GM19328 (cell line): Measurements from ENCODE around the gene MRPS7.
"Not testable (repeated sequence)": the region's sequence is repeated elsewhere in the genome, so short reads cannot be mapped to it uniquely, and the experiment has no call there.

ENCODE experiments used
- ATAC-seq: cut with Tn5 transposase; IDR thresholded peaks from one replicate; pipeline ENCODE4 v1.9.1; 2021; ENCODE audit warnings: mild to moderate bottlenecking, moderate library complexity; ENCODE audit not compliant: unreplicated experiment

Gene MRPS7

GRCh38 chr17:75242461-75243042, 19.1 kb upstream of the MRPS7 start:
- ATAC-seq, result no peak

GRCh38 chr17:75244133-75244866, 17.4 kb upstream of the MRPS7 start:
- ATAC-seq, result no peak

DNA sequence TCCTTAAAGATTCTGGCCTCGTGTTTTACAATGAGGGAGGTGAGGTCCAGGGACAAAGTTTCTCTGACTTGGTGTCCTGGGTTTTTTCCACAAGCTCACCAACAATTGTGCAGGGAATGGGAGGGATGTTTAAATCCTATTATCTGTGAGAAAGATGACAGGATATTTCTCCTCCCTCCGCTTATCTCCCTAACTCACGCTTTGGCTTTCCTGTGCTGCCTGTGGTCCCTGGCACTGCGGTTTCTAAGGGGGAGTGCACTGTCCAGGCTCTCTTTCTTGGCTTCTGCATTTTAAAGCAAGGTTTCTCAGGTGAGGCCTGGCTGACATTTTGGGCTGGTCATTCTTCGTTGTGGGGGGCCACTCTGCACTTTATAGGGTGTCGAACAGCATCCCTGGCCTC, 16.7 kb upstream of the MRPS7 start:
- no peak for ATAC-seq

- no peak for ATAC-seq
Measured at GRCh38 chr17:75246404-75246803, 15.3 kb upstream of the MRPS7 start.

GRCh38 chr17:75249564-75249963, 12.1 kb upstream of the MRPS7 start:
- no peak for ATAC-seq

DNA sequence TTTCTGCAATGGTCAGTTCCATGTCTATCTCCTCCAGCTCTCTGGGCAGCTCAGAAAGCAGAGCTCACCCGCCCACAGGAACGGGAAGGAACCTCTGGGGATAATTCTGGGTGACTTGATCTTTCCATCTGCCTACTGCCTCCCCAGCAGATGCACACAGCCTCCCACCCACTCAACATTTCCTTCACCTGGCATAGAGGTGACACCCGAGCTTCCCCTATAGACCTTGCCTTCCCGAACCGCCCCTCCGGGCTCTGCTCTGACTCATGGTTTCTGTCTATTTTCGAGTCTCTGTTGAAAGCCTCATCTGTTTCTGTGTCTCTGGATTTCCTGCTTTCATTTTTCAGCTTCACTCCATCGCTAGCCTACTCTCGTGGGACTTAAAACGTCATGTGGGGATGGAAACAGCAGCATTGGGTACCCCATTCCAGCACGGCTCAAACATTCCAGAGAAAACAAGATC, 11.6 kb upstream of the MRPS7 start:
- ATAC-seq, result peak; percentile 81

GRCh38 chr17:75252039-75252816, 9.5 kb upstream of the MRPS7 start:
- ATAC-seq, result no peak

GRCh38 chr17:75255954-75256698, 5.6 kb upstream of the MRPS7 start:
- not testable (repeated sequence) for ATAC-seq

- ATAC-seq, result not testable (repeated sequence)
Measured at GRCh38 chr17:75257228-75257627, 4.5 kb upstream of the MRPS7 start.

DNA sequence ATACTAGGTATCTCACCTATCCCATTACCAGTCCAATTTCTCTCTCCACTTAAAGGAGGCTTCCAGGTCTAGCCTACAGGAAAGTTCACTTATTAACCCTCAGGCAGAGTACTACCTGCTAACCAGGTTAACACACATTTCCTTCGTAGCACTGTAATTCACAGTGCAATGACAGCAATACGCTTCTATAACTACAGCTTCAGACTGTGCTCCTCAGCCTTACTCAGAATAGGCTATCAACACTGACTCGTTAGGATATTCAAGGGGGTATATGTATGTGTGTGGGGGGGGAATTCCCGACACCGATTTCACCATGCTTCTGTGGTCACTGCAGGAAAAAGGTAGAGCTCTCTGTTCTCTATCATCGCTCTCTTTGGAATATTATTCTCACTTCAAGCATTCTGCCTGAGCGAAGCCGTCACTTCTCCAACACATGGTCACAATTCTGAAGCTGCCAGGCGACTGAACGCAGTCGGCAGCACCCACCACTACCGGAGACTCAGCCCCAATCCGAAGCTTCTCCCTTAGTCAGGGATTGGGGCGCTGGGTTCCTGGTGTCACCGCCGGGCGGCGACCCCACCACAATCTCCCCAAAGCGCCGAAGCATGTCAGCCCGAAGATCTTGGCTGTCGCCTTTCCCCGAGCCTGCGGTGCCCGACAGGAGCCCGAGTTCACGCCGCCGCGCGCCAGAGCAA, 891 bp upstream of the MRPS7 start:
- peak; percentile 15 for ATAC-seq

- ATAC-seq, result no peak
Measured at GRCh38 chr17:75262112-75262606, 480 bp downstream of the MRPS7 start.

DNA sequence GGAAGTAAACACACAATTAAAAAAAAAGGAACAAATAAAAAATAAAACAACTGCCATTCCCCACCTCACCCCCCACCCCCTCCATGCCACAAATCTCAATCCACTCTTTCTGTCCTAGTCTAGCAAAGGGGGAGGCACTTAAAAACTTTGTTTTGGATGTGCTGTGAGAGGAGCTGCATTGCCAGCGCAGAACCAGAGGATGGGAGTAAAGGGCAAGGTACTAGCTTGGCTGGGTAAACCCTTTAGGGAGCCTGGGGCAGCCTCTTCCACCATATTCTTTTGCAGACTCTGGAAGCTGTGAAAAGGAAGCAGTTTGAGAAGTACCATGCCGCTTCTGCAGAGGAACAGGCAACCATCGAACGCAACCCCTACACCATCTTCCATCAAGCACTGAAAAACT, 1.4 kb downstream of the MRPS7 start:
- ATAC-seq, result no peak

- ATAC-seq, result no peak
Measured at GRCh38 chr17:75265614-75266315, 4.1 kb downstream of the MRPS7 start.

GRCh38 chr17:75266316-75267152, 4.9 kb downstream of the MRPS7 start:
- ATAC-seq, result no peak

DNA sequence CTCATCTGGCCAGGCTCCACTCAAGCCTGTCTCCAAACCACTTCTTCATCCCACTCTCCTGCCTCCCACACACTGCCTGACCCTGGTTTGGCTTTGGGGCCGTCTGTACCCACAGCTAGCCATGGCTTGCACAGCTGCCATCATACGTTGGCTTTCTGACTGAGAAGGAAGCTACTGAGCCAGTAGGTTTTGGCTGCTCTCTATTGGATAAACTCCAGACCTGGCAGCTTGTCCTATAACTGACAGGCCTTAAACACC, 5.4 kb downstream of the MRPS7 start:
- no peak for ATAC-seq

DNA sequence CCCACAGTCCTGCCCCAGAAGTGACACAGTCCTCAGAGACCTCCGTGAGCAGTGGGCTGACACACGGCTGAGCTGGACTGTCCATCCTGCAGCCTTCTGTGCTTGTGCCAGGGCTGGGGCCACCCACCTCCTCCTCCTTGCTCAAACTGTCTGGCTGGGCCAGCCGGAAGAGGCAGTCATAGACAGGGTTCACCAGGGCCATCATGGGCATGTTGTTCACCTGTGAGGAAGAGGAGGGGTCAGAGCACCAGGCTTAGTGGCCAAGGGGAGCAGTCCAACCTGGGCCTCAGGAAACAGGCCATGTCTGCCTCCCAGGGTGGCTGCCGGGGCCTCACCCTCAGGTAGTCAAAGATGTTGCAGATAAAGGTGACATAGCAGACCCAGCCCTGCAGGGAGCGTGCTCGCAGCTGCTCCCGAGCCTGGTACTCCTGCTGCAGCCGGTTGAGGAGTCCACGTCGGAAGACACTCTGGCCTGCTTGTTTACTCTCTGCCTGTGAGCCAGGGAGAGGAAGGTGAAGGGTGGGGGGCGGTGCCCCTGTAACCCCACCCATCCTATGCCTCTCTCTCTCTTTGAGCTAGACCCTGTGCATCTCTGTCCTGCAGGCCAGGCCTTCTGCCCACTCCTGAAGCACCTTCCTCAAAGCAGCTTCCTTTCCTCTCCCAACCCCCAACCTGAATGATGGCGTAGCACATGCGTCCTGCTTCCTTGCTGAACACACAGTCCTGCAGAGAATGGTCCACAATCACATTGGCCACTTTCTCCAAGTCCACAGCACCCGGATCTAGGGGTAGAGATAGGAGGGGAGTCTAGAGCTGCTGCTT, 5.9 kb downstream of the MRPS7 start:
- ATAC-seq, result no peak

DNA sequence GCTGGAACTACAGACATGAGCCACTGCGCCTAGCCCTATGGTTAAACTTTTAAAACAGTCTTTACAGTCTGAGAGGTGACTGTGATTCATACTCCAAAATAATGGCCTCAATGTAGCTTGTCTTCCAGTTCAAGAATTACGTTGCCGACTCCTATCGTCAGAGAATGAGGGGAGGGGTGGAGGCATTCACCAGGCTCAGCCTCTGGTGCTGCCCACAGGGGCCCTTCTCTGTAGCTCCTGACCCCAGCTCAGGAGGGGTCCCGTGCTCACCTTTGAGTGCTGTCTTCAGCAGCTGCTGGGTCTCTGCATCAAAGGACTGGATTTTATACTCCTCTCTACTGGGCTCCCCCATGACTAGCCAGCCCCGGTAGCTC, 8.2 kb downstream of the MRPS7 start:
- ATAC-seq, result no peak

DNA sequence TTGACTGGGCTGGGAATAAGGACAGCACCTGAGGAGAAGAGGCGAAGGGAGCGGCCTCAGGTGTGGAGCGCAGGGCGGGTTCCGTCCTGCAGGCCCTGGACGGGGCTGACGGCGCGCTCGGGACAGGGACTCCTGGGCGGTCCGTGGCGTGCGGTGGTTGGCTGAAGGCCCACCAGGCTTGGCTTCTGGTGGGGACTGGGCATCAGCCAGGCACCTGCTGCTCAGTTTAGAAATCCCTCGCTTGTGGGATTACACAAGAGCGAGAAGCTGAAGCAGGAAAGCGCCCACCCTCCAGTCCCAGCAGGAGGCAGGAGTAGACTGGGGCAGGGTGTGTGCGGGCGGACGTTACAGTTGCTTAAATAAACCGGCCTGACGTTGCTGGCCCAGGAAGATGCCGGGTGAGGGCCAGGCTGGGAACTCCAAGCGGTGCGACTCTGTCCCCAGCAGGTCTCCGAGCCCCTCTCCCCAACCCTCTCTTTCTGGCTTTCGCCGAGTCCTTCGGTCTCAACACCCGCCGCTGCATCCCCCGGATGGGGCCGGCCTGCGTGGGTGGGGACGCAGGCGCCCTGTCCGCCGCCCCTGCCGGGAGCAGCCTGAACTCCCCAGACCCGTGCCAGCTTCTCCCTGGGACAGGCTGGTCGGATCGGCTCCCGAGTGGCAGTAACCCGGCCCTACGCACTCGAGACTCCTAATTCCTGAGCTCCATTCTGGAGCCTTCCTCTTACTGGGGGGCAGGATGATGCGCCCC, 8.7 kb downstream of the MRPS7 start:
- peak; percentile 35 for ATAC-seq
